ENCODE measurements around the gene SIRT1.
A peak's percentile ranks its signal among the peaks of the same experiment; 100 is the strongest.
"Not testable (repeated sequence)": the region's sequence is repeated elsewhere in the genome, so short reads cannot be mapped to it uniquely, and the experiment has no call there.

The SIRT1 gene

DNA sequence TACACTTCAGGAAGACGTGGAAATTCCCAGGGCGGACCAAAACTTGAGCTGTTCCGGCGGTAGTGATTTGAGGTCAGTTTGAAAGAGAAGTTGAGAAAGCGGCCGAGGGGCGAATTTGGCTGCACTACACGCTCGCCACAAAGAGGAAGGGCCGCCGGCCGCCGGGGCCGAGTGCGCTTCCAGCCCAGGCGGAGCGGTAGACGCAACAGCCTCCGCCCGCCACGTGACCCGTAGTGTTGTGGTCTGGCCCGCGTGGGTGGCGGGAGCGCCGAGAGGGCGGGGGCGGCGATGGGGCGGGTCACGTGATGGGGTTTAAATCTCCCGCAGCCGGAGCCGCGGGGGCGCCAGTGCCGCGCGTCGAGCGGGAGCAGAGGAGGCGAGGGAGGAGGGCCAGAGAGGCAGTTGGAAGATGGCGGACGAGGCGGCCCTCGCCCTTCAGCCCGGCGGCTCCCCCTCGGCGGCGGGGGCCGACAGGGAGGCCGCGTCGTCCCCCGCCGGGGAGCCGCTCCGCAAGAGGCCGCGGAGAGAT, at the start of gene SIRT1:
Gene SIRT1, plus strand, starts transcription at position 344 of the 529 bp plus-strand sequence. Its CDS starts 66 bp downstream, at position 410.
- peak; percentile 78 to 86 (median 80) for DNase-seq (ENCODE audit: low read depth in 3 of 3)

DNA sequence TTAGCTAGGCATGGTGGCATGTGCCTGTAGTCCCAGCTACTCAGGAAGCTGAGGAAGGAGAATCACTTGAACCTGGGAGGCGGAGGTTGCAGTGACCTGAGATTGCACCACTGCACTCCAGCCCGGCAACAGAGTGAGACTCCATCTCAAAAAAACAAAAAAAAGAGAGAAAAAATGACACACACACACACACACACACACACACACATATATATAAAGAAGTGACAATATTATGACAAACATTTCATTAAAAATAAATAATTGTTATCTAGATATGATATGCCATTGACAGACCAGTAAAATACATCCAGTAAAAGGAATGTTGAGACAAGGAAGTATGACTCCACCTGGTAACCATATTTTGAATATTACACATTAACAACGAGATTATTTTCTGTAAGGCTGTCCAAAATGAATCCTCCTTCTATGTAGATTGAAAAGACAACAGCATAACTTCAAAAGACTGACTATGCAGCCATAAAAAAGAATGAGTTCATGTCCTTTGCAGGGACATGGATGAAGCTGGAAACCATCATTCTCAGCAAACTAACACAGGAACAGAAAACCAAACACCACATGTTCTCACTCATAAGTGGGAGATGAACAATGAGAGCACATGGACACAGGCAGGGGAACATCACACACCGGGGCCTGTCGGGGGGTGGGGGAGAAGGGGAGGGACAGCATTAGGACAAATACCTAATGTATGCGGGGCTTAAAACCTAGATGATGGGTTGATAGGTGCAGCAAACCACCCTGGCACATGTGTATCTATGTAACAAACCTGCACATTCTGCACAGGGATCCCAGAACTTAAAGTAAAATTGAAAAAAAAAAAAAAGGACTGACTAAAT, 48.7 kb upstream of the SIRT1 start:
- DNase-seq (ENCODE audit: low read depth in 3 of 3) = not testable (repeated sequence)

DNA sequence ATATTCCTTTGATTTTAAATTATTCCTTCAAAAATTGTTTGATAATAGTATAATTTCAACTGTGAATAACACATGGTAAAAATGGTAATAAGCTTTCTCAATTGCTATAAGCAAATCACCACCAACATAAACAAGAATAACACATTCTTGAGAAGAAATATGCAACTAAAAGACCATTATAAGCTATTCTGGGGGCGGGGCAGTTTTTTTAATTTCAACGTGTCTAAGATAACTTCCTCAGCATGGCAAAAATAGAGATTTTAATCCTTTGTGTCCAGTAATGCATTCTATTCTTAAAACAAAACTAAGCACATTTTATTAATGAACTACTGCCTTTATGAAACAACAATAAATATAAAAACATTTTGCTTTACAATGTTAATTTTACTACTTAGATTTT, 48.0 kb upstream of the SIRT1 start:
- no peak for DNase-seq (ENCODE audit: low read depth in 3 of 3)

DNA sequence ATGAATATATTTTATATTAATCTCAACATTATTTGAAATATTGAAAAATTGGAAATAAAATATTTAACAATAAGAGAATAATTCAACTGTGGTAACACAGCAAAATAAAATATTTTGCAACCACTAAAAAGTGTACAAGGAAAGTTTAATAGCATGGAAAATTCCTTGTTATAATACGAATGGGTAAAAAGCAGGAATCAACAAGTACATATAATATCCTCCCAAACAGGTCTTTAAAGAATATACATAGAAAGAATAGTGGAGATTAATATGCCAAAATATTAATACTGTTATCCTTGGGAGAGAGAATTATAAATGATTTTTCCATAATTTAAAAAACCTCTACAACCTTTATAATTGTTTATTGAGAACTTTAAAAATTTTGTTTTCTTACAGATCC, 47.5 kb upstream of the SIRT1 start:
- DNase-seq (ENCODE audit: low read depth in 3 of 3) = no peak

DNA sequence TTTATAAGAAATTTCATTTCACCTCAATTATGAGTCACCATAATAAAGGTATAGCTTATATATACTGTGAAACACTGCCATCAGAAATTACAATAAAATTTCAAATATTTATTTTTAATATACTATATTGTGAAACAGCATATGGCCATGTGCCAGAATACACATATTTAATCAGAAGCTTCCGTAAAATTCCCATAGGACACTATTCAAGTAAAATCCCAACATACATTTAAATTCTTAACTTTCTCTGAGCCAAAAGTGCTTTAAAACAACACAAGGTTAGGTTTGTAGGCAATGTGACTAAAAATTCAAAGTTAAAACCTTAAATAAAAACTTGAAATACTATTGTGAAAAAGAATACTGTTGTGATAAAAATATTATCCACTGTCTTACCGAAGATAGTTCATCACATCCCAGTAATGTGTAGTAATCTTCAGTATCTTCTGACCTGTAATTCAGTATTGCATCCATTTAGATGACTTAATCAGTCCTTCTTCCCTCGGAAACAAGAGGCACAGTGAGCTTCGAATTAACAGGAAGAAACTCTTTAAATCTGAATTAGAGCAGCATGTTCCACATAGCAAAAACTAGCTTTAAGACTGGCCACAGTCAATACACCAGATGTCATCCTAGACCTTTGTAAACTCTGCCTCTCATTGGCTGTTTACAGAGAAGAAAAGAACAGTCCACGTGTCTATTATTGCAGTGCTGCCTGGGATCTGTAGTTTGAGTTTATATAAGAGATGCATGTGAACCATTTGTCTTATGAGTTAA, 46.7 kb upstream of the SIRT1 start, which contains the start of gene DNAJC12:
Gene DNAJC12, minus strand, starts transcription at position 648 of the 774 bp plus-strand sequence. Its CDS starts 177 bp downstream, at position 471.
- DNase-seq (ENCODE audit: low read depth in 3 of 3) = no peak

DNA sequence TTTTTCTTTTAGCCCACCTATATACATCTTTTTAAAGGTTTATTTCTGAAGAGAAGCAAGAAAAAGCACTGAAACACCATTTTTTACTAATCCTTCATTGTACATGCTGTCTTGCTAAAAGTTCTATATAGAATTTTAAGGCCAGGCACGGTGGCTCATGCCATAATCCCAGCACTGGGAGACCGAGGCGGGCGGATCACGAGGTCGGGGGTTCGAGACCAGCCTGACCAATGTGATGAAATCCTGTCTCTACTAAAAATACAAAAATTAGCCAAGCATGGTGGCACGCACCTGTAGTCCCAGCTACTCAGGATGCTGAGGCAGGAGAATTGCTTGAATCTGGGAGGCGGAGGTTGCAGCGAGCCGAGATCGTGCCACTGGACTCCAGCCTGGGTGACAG, 44.9 kb upstream of the SIRT1 start:
- not testable (repeated sequence) for DNase-seq (ENCODE audit: low read depth in 3 of 3)

DNA sequence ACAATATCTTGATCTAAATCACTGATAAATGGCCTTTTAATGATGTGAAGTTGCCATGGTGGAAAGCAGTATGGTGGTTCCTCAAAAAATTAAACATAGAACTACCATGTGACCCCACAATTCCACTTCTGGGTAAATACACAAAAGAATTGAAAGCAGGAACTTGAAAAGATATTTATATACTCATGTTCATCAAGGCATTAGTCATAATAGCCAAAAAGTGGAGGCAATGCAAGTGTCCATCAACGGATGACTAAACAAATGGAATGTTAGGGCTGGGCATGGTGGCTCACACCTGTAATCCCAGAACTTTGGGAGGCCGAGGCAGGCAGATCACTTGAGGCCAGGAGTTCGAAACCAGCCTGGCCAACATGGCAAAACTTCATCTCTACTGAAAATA, 44.5 kb upstream of the SIRT1 start:
- DNase-seq (ENCODE audit: low read depth in 3 of 3) = no peak

DNA sequence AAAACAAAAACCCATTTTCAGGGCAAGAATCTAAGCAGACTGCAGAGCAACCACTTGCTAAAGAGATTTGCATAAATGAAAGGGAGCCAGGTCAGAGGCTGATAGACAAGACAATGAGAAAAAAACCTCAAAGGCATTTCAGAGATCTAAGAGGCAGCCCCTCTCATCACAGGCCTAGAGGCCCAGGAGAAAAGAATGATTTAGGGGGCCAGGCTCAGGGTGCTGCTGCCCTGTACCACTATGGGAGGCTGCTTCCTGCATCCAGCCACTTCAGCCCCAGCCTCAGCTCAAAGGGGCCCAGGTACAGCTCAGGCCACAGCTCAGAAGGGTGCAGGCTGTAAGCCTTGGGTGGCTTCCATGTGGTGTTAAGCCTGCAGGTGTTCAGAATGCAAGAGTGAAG, 42.7 kb upstream of the SIRT1 start:
- DNase-seq (ENCODE audit: low read depth in 3 of 3) = no peak

DNA sequence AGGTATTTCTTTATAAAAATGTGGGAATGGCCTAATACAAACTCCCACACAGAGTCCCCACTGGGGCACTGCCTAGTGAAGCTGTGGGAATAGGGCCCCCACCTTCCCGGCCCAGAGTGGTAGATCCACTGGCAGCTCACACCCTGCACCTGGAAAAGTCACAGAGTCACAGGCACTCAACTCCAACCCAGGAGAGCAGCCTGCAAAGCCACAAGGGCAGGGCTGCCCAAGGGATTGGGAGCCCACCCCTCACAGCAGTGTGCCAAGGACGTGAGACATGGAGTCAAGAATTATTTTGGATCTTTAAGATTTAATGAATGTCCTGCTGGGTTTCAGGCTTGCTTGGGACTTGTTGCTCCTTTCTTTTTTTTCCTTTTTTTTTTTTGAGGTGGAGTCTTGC, 41.2 kb upstream of the SIRT1 start:
- DNase-seq (ENCODE audit: low read depth in 3 of 3) = no peak

DNA sequence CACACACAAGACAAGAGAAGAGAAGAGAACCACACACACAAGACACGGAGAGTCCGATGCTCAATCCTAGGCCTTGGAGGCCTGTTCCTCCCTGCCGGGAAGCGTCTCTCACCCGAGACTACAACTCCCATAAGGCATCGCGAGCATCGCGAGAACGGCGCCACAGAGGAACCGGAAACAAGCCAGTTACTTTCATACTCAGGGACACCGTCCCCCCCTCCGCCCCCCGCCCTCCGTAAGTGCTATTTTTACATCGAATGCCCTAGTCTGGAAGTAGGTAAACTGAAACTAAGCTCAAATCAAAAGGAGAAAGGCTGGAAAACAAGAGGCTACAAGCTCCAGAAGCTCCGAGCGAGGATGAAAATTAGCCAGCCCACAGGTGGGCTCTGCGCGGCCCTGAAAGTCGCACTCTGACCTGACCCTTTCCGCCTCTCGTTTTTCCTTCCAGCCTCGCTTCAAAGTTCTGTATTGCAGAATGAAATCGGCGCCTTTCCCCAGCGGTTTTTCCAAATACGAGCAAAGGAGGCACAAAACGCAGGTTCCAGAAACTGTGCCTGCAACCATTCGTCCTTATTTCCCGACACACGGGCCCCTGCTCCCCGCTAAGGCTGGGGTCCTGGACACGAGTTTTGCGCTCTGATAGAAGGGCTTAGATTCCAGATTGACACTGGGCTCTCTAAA, 35.0 kb upstream of the SIRT1 start:
- peak; percentile 86 to 91 (median 90) for DNase-seq (ENCODE audit: low read depth in 3 of 3)

DNA sequence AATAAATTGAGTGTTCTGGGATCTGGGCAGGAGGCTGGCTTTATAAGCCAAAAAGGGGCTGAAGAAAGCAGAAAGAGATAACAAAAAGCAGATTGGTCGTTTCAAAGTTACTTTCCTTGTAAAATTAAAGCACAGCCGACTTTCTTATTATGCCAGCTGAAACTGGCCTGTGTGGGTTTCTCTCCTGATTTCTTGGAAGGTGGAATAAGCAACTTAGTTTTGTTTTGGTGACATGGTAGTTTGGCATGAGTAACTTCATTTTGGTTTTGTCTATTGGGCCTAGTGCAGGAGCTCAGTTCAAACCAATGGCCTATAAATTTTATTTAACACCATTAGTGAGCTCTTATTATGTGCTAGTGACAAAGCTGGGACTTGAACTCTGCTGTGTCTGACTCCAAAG, 33.3 kb upstream of the SIRT1 start:
- no peak for DNase-seq (ENCODE audit: low read depth in 3 of 3)

DNA sequence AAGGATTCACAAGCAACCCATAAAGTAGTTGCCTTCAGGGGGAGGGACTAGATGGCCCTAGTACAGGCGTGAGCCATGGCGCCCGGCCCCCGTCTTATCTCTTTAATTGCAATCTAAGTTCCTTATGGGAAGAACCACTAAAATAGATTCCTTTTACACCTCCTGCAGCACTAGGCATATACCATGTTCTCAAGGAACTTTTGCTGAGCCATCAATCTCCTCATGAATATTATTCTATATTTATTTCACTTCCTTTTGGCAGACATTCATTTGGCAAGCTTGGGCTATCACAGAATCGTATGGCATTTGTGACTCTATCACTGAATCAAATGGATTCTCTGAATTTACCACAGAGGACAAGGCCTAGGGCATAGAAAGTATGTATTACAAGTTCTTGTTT, 31.7 kb upstream of the SIRT1 start:
- no peak for DNase-seq (ENCODE audit: low read depth in 3 of 3)

DNA sequence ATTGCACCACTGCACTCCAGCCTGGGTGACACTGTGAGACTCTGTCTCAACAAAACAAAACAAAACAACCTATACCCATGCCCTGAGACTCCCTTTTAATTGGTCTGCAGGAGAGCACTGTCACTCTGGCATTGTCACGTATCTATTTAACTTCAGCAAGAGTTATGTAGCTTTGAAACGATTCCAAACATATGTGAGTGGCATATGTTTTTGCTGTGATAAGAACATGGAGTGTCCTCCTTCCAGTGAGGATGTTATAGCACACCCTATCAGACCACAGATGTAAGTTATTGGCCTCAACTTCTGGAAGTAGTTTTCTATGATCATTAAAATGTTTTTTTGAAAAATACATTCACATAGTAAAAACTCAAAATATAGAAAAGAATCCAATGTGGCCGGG, 30.9 kb upstream of the SIRT1 start:
- no peak for DNase-seq (ENCODE audit: low read depth in 3 of 3)

DNA sequence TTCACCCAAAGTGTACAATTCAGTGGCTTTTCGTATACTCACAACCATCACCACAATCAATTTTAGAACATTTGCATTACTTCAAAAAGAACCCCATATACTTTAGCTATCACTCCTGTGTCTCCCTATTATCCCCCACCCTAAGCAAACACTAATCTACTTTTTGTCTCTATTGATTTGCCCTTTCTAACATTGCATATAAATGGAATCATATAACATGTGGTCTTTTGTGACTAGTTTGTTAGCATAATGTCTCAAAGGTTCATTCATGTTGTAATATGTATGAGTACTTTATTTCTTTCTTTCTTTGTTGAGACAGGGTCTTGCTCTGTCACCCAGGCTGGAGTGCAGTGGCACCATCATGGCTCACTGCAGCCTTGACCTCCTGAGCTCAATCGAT, 25.5 kb upstream of the SIRT1 start:
- DNase-seq (ENCODE audit: low read depth in 3 of 3) = no peak

DNA sequence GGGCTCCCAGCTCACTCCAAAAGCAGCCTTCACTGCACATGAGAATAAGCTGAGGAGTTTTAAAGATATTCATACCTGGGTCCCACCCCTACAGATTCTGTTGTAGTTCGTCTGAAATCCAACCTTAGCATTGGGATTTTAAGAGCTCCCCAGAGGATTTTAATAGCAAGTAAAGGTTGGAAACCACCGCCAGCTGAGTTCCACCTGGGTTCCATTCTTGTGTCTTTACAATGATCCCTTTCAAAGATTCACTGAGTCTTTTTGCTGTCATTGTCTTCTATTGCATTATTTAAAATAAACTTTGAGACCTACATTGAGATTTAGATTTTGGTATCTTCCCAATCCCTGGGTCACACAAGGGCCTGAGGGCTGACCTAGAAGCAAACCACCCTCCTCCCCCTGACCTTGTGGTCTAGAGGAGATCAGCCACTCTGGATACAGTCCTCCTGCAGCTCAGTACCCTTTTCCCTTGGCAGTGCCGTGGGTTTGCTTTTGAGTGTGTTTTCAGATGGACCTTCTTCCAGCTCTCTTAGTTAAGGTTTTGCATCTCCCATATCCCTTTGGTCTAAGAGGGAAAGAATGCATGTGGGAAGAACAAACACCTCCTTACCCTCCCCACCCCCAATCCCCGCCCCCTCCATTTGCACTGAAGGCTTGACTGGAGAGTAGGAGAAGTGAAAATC, 22.6 kb upstream of the SIRT1 start:
- no peak for DNase-seq (ENCODE audit: low read depth in 3 of 3)

DNA sequence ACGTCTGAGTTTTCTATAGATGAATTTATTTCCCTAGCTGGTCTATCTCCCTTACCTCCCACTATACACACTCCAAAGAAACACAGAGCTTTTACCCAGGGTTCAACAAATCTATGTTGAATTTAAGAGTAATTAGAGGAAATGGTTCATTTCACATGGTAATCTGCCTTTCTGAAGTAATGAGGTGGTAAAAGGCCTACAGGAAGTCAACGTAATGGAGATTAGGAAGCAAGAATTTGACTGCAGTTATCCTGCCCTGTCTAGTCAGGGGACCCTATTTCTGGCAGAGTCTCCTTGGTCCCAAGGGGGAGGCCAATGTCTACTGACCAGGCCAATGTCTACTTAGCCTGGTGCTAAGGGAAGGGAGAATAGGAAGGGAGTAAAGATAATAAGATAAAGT, 21.4 kb upstream of the SIRT1 start:
- no peak for DNase-seq (ENCODE audit: low read depth in 3 of 3)

DNA sequence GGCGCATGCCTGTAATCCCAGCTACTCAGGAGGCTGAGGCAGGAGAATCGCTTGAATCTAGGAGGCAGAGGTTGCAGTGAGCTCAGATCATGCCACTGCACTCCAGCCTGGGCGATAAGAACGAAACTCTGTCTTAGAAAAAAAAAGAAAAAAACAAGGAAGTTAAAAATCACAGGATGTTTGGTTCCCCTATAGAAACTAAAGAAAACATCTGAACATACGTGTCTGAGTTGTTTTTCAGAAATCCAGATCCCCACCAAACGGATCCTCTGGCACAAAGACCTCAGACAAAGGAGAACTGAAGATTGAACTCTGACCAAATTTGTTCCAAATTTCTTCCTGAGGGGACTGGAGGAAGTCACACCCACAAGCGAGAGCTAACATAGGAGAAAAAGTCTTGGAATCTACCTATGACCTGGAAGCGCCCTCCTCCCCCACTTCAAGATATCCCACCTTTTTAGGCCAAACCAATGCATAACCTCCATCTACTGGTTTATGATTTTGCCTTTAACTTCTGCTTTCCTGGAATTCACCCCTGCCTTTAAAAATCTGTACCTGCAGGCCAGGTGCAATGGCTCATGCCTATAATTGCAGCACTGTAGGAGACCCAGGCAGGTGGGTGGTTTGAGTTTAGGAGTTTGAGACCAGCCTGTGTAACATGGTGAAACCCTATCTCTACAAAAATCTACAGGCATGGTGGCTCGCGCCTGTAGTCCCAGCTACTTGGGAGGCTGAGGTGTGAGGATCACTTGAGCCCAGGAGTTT, 19.7 kb upstream of the SIRT1 start:
- no peak for DNase-seq (ENCODE audit: low read depth in 3 of 3)

DNA sequence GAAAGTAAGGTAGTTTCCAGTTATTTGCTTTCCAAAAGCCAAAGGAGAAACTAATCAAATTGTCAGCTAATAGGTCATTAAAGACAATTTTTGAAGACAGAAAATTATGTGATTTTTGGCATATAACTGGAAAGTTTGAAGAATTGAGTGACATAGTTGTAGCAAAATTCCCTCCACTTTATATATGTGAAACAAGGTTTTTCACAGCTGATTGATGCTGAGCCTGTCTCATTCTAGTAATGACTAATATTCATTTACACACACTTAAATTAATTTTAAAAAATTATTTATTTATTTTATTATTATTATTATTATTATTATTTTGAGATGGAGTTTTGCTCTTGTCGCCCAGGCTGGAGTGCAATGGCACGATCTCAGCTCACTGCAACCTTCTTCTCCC, 16.3 kb upstream of the SIRT1 start:
- DNase-seq (ENCODE audit: low read depth in 3 of 3) = no peak

DNA sequence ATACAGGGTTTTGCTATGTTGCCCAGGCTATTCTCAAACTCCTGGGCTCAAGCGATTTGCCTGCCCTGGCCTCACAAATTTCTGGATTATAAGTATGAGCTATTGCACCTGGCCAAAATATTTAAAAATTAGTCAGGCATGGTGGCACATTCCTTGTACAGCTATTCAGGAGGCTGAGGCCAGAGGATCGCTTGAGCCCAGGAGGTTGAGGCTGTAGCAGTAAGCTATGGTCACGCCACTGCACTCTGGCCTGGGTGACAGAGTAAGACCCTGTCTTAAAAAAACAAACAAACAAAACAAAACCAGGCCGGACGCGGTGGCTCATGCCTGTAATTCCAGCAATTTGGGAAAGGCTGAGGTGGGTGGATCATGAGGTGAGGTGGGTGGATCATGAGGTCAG, 14.5 kb upstream of the SIRT1 start:
- no peak for DNase-seq (ENCODE audit: low read depth in 3 of 3)

DNA sequence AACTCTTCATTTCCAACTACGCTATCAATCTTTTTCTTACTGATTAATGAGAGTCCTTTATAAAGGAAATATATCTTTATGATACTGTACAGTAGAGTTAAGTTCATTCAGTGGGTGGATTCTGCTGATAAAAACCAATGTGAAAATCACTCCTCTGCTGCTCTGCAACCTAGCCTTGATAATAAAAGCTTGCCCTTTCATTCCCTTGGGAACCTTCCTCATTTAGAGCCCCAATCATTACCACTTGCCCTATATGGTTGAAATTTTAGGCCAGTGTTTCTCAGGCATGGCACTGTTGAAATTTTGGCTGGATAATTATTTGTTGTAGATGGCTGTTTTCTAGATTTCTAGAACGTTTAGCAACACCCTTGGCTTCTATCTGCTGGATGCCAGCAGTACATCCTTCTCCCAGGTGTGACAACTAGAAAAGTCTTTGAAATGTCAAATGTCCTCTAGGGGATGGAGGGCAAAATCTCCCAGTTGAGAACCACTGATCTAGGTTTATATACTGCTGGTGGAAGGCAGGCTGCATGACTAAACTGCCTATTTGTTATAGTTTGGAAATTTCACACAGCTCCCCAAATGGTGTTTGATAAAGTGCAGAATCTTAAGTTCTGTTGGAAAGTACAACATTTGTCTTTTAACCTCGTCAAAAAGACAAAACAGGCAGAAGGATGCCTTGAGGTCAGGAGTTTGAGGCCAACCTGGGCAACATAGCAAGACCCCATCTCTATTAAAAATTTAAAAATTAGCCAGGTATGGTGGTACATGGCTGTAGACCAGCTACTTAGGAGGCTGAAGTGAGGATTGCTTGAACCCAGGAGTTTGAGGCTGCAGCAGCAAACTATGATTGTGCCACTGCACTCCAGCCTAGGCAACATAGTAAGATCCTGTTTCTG, 8.9 kb upstream of the SIRT1 start:
- DNase-seq (ENCODE audit: low read depth in 3 of 3) = no peak

All from stimulated activated CD4-positive, alpha-beta T cell treated with anti-CD3 and anti-CD28 coated beads, TNF-alpha, amount 100 ng/mL, for 48 hours (primary cell).